Motor neuron (in vitro differentiated cells): ENCODE measurements around the gene CSH1. TPM values are rescaled to one million over a fixed set of nuclear protein-coding genes. Genes with fewer than 3 reads are reported as not detected.

ENCODE experiments used
- total RNA-seq, 8 experiments: library from RNA; unstranded; fragments of 300-600 nt; gene quantifications; 2 replicates each; pipeline versions ENCODE4 v1.2.3 to v1.2.4, GENCODE V29; 2022

The CSH1 gene
- total RNA-seq, 8 experiments from 2014 or later, result 0.24 to 0.46 TPM; not detected in 6

Other genes starting within 250 kb of the CSH1 start
- gene LIMD2, start 196.4 kb downstream of the CSH1 start, total RNA-seq, result 10 to 100 TPM in 5 of 8 experiments, 1 to 10 TPM in 2, under 1 TPM in 1; 0.97 to 64.4 (median 17.8) TPM
- 10 to 100 TPM; 23.3 to 88.1 (median 33.4) TPM for gene STRADA, start 154.8 kb downstream of the CSH1 start, total RNA-seq
- 10 to 100 TPM; 44.4 to 93.5 (median 54.2) TPM for gene CCDC47, start 123.0 kb downstream of the CSH1 start, total RNA-seq
- gene DDX42, start 122.4 kb downstream of the CSH1 start, total RNA-seq, result 100 to 1,000 TPM in 3 of 8 experiments, 10 to 100 TPM in 5; 62.4 to 169 (median 85.4) TPM
- 100 to 1,000 TPM in 1 of 8 experiments, 10 to 100 TPM in 7; 27.2 to 110 (median 71.3) TPM for gene PSMC5, start 69.1 kb downstream of the CSH1 start, total RNA-seq
- gene FTSJ3, start 68.9 kb downstream of the CSH1 start, total RNA-seq, result 10 to 100 TPM; 26.3 to 69.5 (median 38.7) TPM
- gene SMARCD2, start 53.9 kb downstream of the CSH1 start, total RNA-seq, result 100 to 1,000 TPM in 1 of 8 experiments, 10 to 100 TPM in 7; 10.7 to 114 (median 24.8) TPM
- gene CSH2, start 22.9 kb downstream of the CSH1 start, total RNA-seq, result under 1 TPM in 1 of 8 experiments, not detected in 7; 0.57 TPM
- gene GH2, start 14.6 kb downstream of the CSH1 start, total RNA-seq, result not detected
- under 1 TPM in 5 of 8 experiments, not detected in 3; 0.14 to 0.45 (median 0.31) TPM for gene CSHL1, start 14.7 kb upstream of the CSH1 start, total RNA-seq
- not detected for gene GH1, start 22.3 kb upstream of the CSH1 start, total RNA-seq
- 1 to 10 TPM in 3 of 8 experiments, under 1 TPM in 4, not detected in 1; 0.14 to 2.1 (median 0.94) TPM for gene CD79B, start 35.8 kb upstream of the CSH1 start, total RNA-seq
- 1 to 10 TPM in 4 of 8 experiments, under 1 TPM in 4; 0.04 to 2.1 (median 1.0) TPM for gene SCN4A, start 76.3 kb upstream of the CSH1 start, total RNA-seq
- 10 to 100 TPM in 1 of 8 experiments, 1 to 10 TPM in 1, under 1 TPM in 6; 0.36 to 25.1 (median 0.53) TPM for gene PRR29, start 101.8 kb upstream of the CSH1 start, total RNA-seq
- 10 to 100 TPM in 1 of 8 experiments, 1 to 10 TPM in 2, under 1 TPM in 3, not detected in 2; 0.32 to 11.5 (median 1.0) TPM for gene ICAM2, start 124.1 kb upstream of the CSH1 start, total RNA-seq
- gene ERN1, start 233.6 kb upstream of the CSH1 start, total RNA-seq, result 10 to 100 TPM in 1 of 8 experiments, 1 to 10 TPM in 7; 2.3 to 10.4 (median 5.0) TPM